Measurements from ENCODE around the gene OR52E1. TPM values are rescaled to one million over a fixed set of nuclear protein-coding genes. Genes with fewer than 3 reads are reported as not detected.

The OR52E1 gene
- total RNA-seq (not detected), polyA plus RNA-seq (ENCODE audit: insufficient read depth, low read depth, low replicate concordance) (not detected)
- long read RNA-seq, donor 1 = 0 reads
- long read RNA-seq, donor 2 = 0 reads

- H3K9me3 ChIP-seq = no peaks in the 10 kb centered on the region
- no peaks in the 10 kb centered on the region for H3K27me3 ChIP-seq
- H3K27ac ChIP-seq = no peak within 1 kb of the TSS
- intact Hi-C loops (cut with DNase I; ENCODE audit: low total_unique reads) = no loop called here
- no peaks in the 10 kb centered on the region for H3K36me3 ChIP-seq (ENCODE audit: low read depth, missing control alignments)
- TF ChIP-seq POLR2A (IDR thresholded peaks at IDR 0.05) (no peak), CTCF (IDR thresholded peaks at IDR 0.05) (no peak)
- DNase-seq = no peak
- H3K4me1 ChIP-seq = no peaks in the 10 kb centered on the region
- H3K4me3 ChIP-seq = no peak within 1 kb of the TSS
- 77 to 79% methylated on average over 3 of the region's 3 CpGs for WGBS, 2 donors
Measured at GRCh38 chr11:5069272-5069671, at the start of gene OR52E1. TSS of gene OR52E1 (plus strand) at chr11:5069572.

- H3K4me3 ChIP-seq = no peak overlapping the region
- no peaks in the 10 kb centered on the region for H3K4me1 ChIP-seq
- WGBS, 2 donors = 90 to 96% methylated on average over 2 of the region's 2 CpGs
- no peak for DNase-seq
- intact Hi-C loops (cut with DNase I; ENCODE audit: low total_unique reads) = no loop called here
- H3K27ac ChIP-seq = no peak overlapping the region
- H3K27me3 ChIP-seq = no peaks in the 10 kb centered on the region
- H3K36me3 ChIP-seq (ENCODE audit: low read depth, missing control alignments) = no peaks in the 10 kb centered on the region
- no peak for TF ChIP-seq POLR2A (IDR thresholded peaks at IDR 0.05)
- TF ChIP-seq CTCF (IDR thresholded peaks at IDR 0.05) = no peak
- H3K9me3 ChIP-seq = no peaks in the 10 kb centered on the region
Measured at GRCh38 chr11:5021996-5022395, 47.4 kb upstream of the OR52E1 start.

- H3K27me3 ChIP-seq = no peaks in the 10 kb centered on the region
- H3K36me3 ChIP-seq (ENCODE audit: low read depth, missing control alignments) = no peaks in the 10 kb centered on the region
- no peak overlapping the region for H3K27ac ChIP-seq
- intact Hi-C loops (cut with DNase I; ENCODE audit: low total_unique reads) = no loop called here
- no peak overlapping the region for H3K4me3 ChIP-seq
- no peaks in the 10 kb centered on the region for H3K9me3 ChIP-seq
- WGBS, 2 donors = 73 to 96% methylated on average over 2 of the region's 2 CpGs
- TF ChIP-seq POLR2A (IDR thresholded peaks at IDR 0.05) (no peak), CTCF (IDR thresholded peaks at IDR 0.05) (no peak)
- no peak for DNase-seq
- H3K4me1 ChIP-seq = no peaks in the 10 kb centered on the region
Measured at GRCh38 chr11:5036669-5037068, 32.7 kb upstream of the OR52E1 start.

- Histone ChIP-seq H3K4me1 (no peaks in the 10 kb centered on the region), H3K27ac (no peak overlapping the region), H3K9me3 (no peaks in the 10 kb centered on the region), H3K36me3 (ENCODE audit: low read depth, missing control alignments) (no peaks in the 10 kb centered on the region), H3K27me3 (no peaks in the 10 kb centered on the region), H3K4me3 (no peak overlapping the region)
- DNase-seq = no peak
- 53 to 61% methylated on average over 2 of the region's 2 CpGs for WGBS, 2 donors
- intact Hi-C loops (cut with DNase I; ENCODE audit: low total_unique reads) = no loop called here
- TF ChIP-seq POLR2A (IDR thresholded peaks at IDR 0.05) (no peak), CTCF (IDR thresholded peaks at IDR 0.05) (no peak)
Measured at GRCh38 chr11:5037926-5038325, 31.4 kb upstream of the OR52E1 start.

- intact Hi-C loops (cut with DNase I; ENCODE audit: low total_unique reads) = no loop called here
- Histone ChIP-seq H3K9me3 (no peaks in the 10 kb centered on the region), H3K27ac (no peak overlapping the region), H3K36me3 (ENCODE audit: low read depth, missing control alignments) (no peaks in the 10 kb centered on the region), H3K4me1 (no peaks in the 10 kb centered on the region), H3K27me3 (no peaks in the 10 kb centered on the region), H3K4me3 (no peak overlapping the region)
- no peak for TF ChIP-seq POLR2A (IDR thresholded peaks at IDR 0.05)
- TF ChIP-seq CTCF (IDR thresholded peaks at IDR 0.05) = no peak
- 69 to 71% methylated on average over 1 of the region's 1 CpG for WGBS, 2 donors
- no peak for DNase-seq
Measured at GRCh38 chr11:5038341-5038740, 31.0 kb upstream of the OR52E1 start.
